ENCODE results near the gene ABHD16B. TPM values are rescaled to one million over a fixed set of nuclear protein-coding genes. Genes with fewer than 3 reads are reported as not detected.
A peak's percentile ranks its signal among the peaks of the same experiment; 100 is the strongest.
"Not testable (repeated sequence)": the region's sequence is repeated elsewhere in the genome, so short reads cannot be mapped to it uniquely, and the experiment has no call there.

ABHD16B gene
- total RNA-seq, 4 donors from 2014 or later: not detected

DNA sequence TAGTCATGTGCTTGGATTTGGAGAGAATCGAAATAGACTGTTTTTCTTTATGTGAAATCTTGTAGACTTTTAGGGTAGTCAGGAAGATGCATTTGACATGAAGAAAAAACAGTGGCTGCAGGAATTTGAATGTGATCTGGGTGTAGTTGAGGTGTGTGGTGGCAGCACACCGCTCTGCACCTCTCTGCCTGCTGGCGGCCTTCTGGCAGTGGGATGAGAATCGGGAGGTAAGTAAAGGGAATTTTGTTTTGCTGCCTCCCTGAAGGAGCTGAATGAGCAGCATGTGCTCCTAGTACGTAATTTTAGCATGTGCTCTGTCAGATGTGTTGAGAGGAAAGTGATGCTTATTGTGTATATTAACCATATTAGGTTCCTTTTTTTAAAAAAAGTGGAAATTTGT is 7.0 kb downstream of the ABHD16B start:
- H3K36me3 ChIP-seq: peaks cover 25 to 35% of the 10 kb centered on the region in 2 donors
- TF ChIP-seq CTCF (IDR thresholded peaks at IDR 0.05) (no peak), POLR2A (IDR thresholded peaks at IDR 0.05) (no peak)
- no peak overlapping the region for H3K27ac ChIP-seq
- H3K9me3 ChIP-seq: no peaks in the 10 kb centered on the region
- intact Hi-C loops (cut with DNase I): no loop called here
- H3K4me3 ChIP-seq (replicated peaks in 1 of 3): no peak overlapping the region
- WGBS, 2 donors: 92 to 93% methylated on average over 5 of the region's 5 CpGs
- no peak for DNase-seq
- no peaks in the 10 kb centered on the region for H3K27me3 ChIP-seq
- peaks cover 10 to 19% of the 10 kb centered on the region in 2 donors for H3K4me1 ChIP-seq

GRCh38 chr20:63873477-63873971 is 12.2 kb downstream of the ABHD16B start:
- intact Hi-C loops (cut with DNase I): no loop called here
- Histone ChIP-seq H3K4me3 (replicated peaks in 1 of 3) (no peak overlapping the region), H3K27me3 (no peaks in the 10 kb centered on the region), H3K4me1 (no peaks in the 10 kb centered on the region), H3K9me3 (no peaks in the 10 kb centered on the region), H3K36me3 (peaks cover 63 to 67% of the 10 kb centered on the region in 2 donors), H3K27ac (peak overlapping the region; percentile 45 to 69 (median 52))
- TF ChIP-seq POLR2A (IDR thresholded peaks at IDR 0.05): no peak
- no peak for TF ChIP-seq CTCF (IDR thresholded peaks at IDR 0.05)
- DNase-seq: peak; percentile 29 to 35
- WGBS, 2 donors: 81 to 82% methylated on average over 14 of the region's 14 CpGs

- not testable (repeated sequence) for DNase-seq
- peaks cover 58 to 66% of the 10 kb centered on the region in 2 donors for H3K36me3 ChIP-seq
These were observed 12.9 kb downstream of the ABHD16B start for GRCh38 chr20:63874241-63874640.

GRCh38 chr20:63876489-63877036 is 15.3 kb downstream of the ABHD16B start:
- no peaks in the 10 kb centered on the region for H3K4me1 ChIP-seq
- no peak for DNase-seq
- no peaks in the 10 kb centered on the region for H3K27me3 ChIP-seq
- WGBS, 2 donors: 79 to 93% methylated on average over 6 to 19 of the region's 19 CpGs
- no peak for TF ChIP-seq CTCF (IDR thresholded peaks at IDR 0.05)
- no peak for TF ChIP-seq POLR2A (IDR thresholded peaks at IDR 0.05)
- H3K36me3 ChIP-seq: peaks cover 38 to 48% of the 10 kb centered on the region in 2 donors
- no peak overlapping the region for H3K4me3 ChIP-seq (replicated peaks in 1 of 3)
- H3K27ac ChIP-seq: no peak overlapping the region
- no peaks in the 10 kb centered on the region for H3K9me3 ChIP-seq
- intact Hi-C loops (cut with DNase I): no loop called here

More at GRCh38 chr20:63874241-63874640, 12.9 kb downstream of the ABHD16B start:
- H3K4me1 ChIP-seq; H3K9me3 ChIP-seq; intact Hi-C loops (cut with DNase I); H3K4me3 ChIP-seq (replicated peaks in 1 of 3); H3K27me3 ChIP-seq: not testable (repeated sequence)
- H3K27ac ChIP-seq: peak overlapping the region in 1 of 3 donors; percentile 69
- WGBS, 2 donors: 85 to 94% methylated on average over 7 of the region's 7 CpGs

- TF ChIP-seq CTCF (IDR thresholded peaks at IDR 0.05) (no peak), POLR2A (IDR thresholded peaks at IDR 0.05) (no peak)
- H3K4me1 ChIP-seq: no peaks in the 10 kb centered on the region
- no peak for DNase-seq
- intact Hi-C loops (cut with DNase I): no loop called here
- peaks cover 32 to 49% of the 10 kb centered on the region in 2 donors for H3K36me3 ChIP-seq
- WGBS, 2 donors: 91 to 93% methylated on average over 12 to 32 of the region's 32 CpGs
- no peaks in the 10 kb centered on the region for H3K9me3 ChIP-seq
- H3K27me3 ChIP-seq: no peaks in the 10 kb centered on the region
- no peak overlapping the region for H3K4me3 ChIP-seq (replicated peaks in 1 of 3)
- no peak overlapping the region for H3K27ac ChIP-seq
These were observed 16.6 kb downstream of the ABHD16B start for GRCh38 chr20:63877755-63878470.
